ENCODE measurements around the gene UGP2. TPM values are rescaled to one million over a fixed set of nuclear protein-coding genes. Genes with fewer than 3 reads are reported as not detected.

The UGP2 gene
- total and polyA plus RNA-seq, 2 of the 4 experiments (the other 2 are of a cell fraction): 45.0 to 58.8 TPM

DNA sequence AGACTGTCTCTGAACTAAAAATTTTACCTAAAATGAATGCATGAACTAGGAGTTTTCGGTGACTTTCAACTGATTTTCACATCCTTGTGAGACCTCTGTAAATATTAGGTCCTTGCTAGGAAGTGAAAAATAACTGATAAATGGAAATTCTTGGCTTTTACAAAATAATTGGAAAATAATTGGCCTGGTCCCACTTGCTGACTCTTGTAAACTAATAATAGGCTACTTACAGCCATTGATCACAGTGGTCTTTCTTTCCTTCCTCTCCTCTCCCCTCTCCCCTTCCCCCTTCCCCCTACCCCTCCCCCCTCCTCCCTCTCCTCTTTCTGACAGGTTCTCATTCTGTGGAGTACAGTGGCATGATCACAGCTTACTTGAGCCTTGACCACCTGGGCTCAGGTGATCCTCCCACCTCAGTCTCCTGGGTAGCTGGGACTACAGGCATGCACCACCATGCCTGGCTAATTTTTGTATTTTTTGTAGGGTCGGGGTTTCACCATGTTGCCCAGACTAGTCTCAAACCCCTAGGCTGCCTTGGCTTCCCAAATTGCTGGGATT lies 38.3 kb downstream of the UGP2 start:
- POLR2A ChIA-PET (ENCODE audit: unreplicated experiment): no interaction called here
- H3K9me3 ChIP-seq (ENCODE audit: control insufficient read depth, insufficient read depth, low read length): no peaks in the 10 kb centered on the region
- H3K36me3 ChIP-seq (ENCODE audit: control insufficient read depth, insufficient read depth, low read length): peaks cover 16% of the 10 kb centered on the region; the same call in 1 of the 2 replicates
- H3K56ac ChIP-seq (ENCODE audit: extremely low read depth, insufficient read depth, low read length): no peak overlapping the region
- TF ChIP-seq BHLHE40 (IDR thresholded peaks at IDR 0.05; ENCODE audit: low read depth, low read length) (no peak), CEBPB (IDR thresholded peaks at IDR 0.05; ENCODE audit: low read depth, low read length) (no peak), MAZ (IDR thresholded peaks at IDR 0.05; ENCODE audit: borderline replicate concordance, low read depth, low read length) (no peak), RCOR1 (IDR thresholded peaks at IDR 0.05; ENCODE audit: insufficient replicate concordance, low read length) (no peak), SMC3 (IDR thresholded peaks at IDR 0.05; ENCODE audit: low read depth, low read length) (no peak), NFE2L2 (IDR thresholded peaks at IDR 0.05; ENCODE audit: low read depth, low read length) (no peak), POLR2A (IDR thresholded peaks at IDR 0.05; ENCODE audit: low read depth, low read length) (no peak), CHD1 (IDR thresholded peaks at IDR 0.05; ENCODE audit: low read depth, low read length) (no peak), RFX5 (IDR thresholded peaks at IDR 0.05; ENCODE audit: low read depth, low read length) (no peak), FOS (IDR thresholded peaks at IDR 0.05; ENCODE audit: low read depth, low read length) (no peak), MAFK (IDR thresholded peaks at IDR 0.05; ENCODE audit: low read depth, low read length) (no peak), MXI1 (IDR thresholded peaks at IDR 0.05; ENCODE audit: borderline replicate concordance, low read depth, low read length) (no peak), RAD21 (IDR thresholded peaks at IDR 0.05; ENCODE audit: low read length) (no peak)
- TF ChIP-seq, protein P1, sequence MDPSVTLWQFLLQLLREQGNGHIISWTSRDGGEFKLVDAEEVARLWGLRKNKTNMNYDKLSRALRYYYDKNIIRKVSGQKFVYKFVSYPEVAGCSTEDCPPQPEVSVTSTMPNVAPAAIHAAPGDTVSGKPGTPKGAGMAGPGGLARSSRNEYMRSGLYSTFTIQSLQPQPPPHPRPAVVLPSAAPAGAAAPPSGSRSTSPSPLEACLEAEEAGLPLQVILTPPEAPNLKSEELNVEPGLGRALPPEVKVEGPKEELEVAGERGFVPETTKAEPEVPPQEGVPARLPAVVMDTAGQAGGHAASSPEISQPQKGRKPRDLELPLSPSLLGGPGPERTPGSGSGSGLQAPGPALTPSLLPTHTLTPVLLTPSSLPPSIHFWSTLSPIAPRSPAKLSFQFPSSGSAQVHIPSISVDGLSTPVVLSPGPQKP (IDR thresholded peaks at IDR 0.05; ENCODE audit: borderline replicate concordance, low read depth, low read length): no peak
- TF ChIP-seq, protein P2, sequence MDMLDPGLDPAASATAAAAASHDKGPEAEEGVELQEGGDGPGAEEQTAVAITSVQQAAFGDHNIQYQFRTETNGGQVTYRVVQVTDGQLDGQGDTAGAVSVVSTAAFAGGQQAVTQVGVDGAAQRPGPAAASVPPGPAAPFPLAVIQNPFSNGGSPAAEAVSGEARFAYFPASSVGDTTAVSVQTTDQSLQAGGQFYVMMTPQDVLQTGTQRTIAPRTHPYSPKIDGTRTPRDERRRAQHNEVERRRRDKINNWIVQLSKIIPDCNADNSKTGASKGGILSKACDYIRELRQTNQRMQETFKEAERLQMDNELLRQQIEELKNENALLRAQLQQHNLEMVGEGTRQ (IDR thresholded peaks at IDR 0.05; ENCODE audit: low read depth, low read length): no peak
- TF ChIP-seq, protein P3, sequence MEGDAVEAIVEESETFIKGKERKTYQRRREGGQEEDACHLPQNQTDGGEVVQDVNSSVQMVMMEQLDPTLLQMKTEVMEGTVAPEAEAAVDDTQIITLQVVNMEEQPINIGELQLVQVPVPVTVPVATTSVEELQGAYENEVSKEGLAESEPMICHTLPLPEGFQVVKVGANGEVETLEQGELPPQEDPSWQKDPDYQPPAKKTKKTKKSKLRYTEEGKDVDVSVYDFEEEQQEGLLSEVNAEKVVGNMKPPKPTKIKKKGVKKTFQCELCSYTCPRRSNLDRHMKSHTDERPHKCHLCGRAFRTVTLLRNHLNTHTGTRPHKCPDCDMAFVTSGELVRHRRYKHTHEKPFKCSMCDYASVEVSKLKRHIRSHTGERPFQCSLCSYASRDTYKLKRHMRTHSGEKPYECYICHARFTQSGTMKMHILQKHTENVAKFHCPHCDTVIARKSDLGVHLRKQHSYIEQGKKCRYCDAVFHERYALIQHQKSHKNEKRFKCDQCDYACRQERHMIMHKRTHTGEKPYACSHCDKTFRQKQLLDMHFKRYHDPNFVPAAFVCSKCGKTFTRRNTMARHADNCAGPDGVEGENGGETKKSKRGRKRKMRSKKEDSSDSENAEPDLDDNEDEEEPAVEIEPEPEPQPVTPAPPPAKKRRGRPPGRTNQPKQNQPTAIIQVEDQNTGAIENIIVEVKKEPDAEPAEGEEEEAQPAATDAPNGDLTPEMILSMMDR (conservative IDR thresholded peaks at IDR 0.05; ENCODE audit: low read depth, low read length): no peak
- intact Hi-C loops (cut with micrococcal nuclease): no loop called here
- H3K9ac ChIP-seq (ENCODE audit: low read depth, low read length): no peak overlapping the region
- no peak overlapping the region for H4K91ac ChIP-seq (ENCODE audit: insufficient read depth, low read depth, low read length)
- WGBS, 2 experiments (ENCODE audit: extremely low coverage in 2 of 2, insufficient read length in 1 of 2): no CpG with 5 or more reads among the region's 2 CpGs
- no peak overlapping the region for H3K18ac ChIP-seq (ENCODE audit: low read depth, low read length)
- H4K8ac ChIP-seq (ENCODE audit: low read depth in 2 of 2, low read length in 2 of 2): no peak overlapping the region
- H3K9me1 ChIP-seq (ENCODE audit: insufficient read depth, low read length): peaks cover 3% of the 10 kb centered on the region
- peaks cover 26 to 41% of the 10 kb centered on the region in 2 experiments for H3K79me1 ChIP-seq (ENCODE audit: low read depth in 1 of 2, low read length in 2 of 2)
- no peaks in the 10 kb centered on the region for H3K27me3 ChIP-seq (ENCODE audit: control insufficient read depth, insufficient read depth, low read length)
- CTCF ChIA-PET: no interaction called here
- H3K4me1 ChIP-seq (ENCODE audit: control insufficient read depth, insufficient read depth, low read length): no peaks in the 10 kb centered on the region
- H2AK5ac ChIP-seq (ENCODE audit: low read depth, low read length): no peak overlapping the region
- BruUV-seq (replicated peaks): no TSS peak
- H3K4me3 ChIP-seq (ENCODE audit: insufficient read depth, low read depth, low read length): no peak overlapping the region
- no peaks in the 10 kb centered on the region; the same call in 1 of the 2 replicates for H4K20me1 ChIP-seq (ENCODE audit: insufficient read depth, low read length)
- H2BK20ac ChIP-seq (ENCODE audit: low read depth, low read length): no peak overlapping the region
- no peak overlapping the region for H3K14ac ChIP-seq (replicated peaks; ENCODE audit: low read depth, low read length)
- H2AK9ac ChIP-seq (replicated peaks; ENCODE audit: low read depth, low read length, poor library complexity): no peak overlapping the region
- no peak overlapping the region for H3K27ac ChIP-seq (ENCODE audit: insufficient read depth, low read length)
- ATAC-seq (ENCODE audit: low read depth) (no peak), DNase-seq (no peak)
- dilution Hi-C loops (cut with HindIII; ENCODE audit: low sequenced_read_pairs, unreplicated experiment): no loop called here
- H3K4ac ChIP-seq (ENCODE audit: low read depth, low read length): no peak overlapping the region
- H2AFZ ChIP-seq (replicated peaks; ENCODE audit: low read length, poor library complexity): no peak overlapping the region
- in situ Hi-C loops (cut with MboI; ENCODE audit: low sequenced_read_pairs): loop anchor here (10.0 kb wide), 1 partner anchor 195 kb away; no protein-coding TSS in a partner anchor
- no peak overlapping the region for H3K23ac ChIP-seq (ENCODE audit: low read depth, low read length)
- H2BK120ac ChIP-seq (ENCODE audit: low read depth, low read length): no peak overlapping the region
- no peak overlapping the region for H2BK5ac ChIP-seq (ENCODE audit: low read depth, low read length, poor library complexity, severe bottlenecking)
- H4K5ac ChIP-seq (ENCODE audit: low read depth, low read length): no peak overlapping the region
- no peak overlapping the region for H3K4me2 ChIP-seq (ENCODE audit: low read depth, low read length)
- no peak overlapping the region for H2BK15ac ChIP-seq (ENCODE audit: low read depth, low read length)
